HEK293 (cell line): ENCODE measurements around the gene GAL3ST2.

Source experiments
- CTCF ChIA-PET: fragments of 350-600 bp; formaldehyde crosslinking; extraction: SDS; loops from one replicate; lab custom pipeline; 2021; ENCODE audit warnings: antibody characterized with exemption; lab: Yijun Ruan, JAX
- POLR2A ChIA-PET: fragments of 300-600 bp; formaldehyde crosslinking; extraction: SDS; loops from one replicate; lab custom pipeline; 2020; ENCODE audit warnings: antibody characterized with exemption, inconsistent platforms; lab: Yijun Ruan, JAX
- H3K27ac ChIP-seq: fragments of 200-500 bp; sonication (Bioruptor generic); 2 replicates; pipeline ENCODE4 v1.5.1; 2014; ENCODE audit warnings: low read depth, low read length, control low read depth, inconsistent platforms; ENCODE audit errors: extremely low read depth
- H3K36me3 ChIP-seq, 2 experiments: fragments of 200-500 bp in 1 of 2; sonication (Bioruptor generic) in 1 of 2; 1 replicate in 1 of 2; 2 replicates in 1 of 2; pipeline ENCODE4 v1.5.1; 2014 to 2017; ENCODE audit warnings: inconsistent platforms in 2 of 2, low read length in 2 of 2; ENCODE audit not compliant: control insufficient read depth in 2 of 2, insufficient read depth in 1 of 2
- H3K4me1 ChIP-seq: fragments of 200-500 bp; sonication (Bioruptor generic); 2 replicates; pipeline ENCODE4 v1.5.1; 2014; ENCODE audit warnings: mild to moderate bottlenecking, low read length, inconsistent platforms; ENCODE audit not compliant: control insufficient read depth, insufficient read depth
- H3K4me3 ChIP-seq: 2 replicates; pipeline ENCODE4 v1.5.1; 2011; ENCODE audit warnings: low read depth, mild to moderate bottlenecking, control low read depth, low read length, moderate library complexity
- H3K9me3 ChIP-seq: fragments of 200-500 bp; sonication (Bioruptor generic); 2 replicates; pipeline ENCODE4 v1.5.1; 2014; ENCODE audit warnings: low read depth, low read length, inconsistent platforms; ENCODE audit not compliant: control insufficient read depth, insufficient read depth
- FEZF1 ChIP-seq: fragments of 450-650 bp; formaldehyde crosslinking; IDR thresholded peaks from 2 replicates; pipeline ENCODE4 v1.5.1; 2016; ENCODE audit warnings: missing biosample characterization, missing genetic modification characterization
- GLI4 ChIP-seq: fragments of 450-650 bp; formaldehyde crosslinking; IDR thresholded peaks from 2 replicates; pipeline ENCODE4 v1.5.1; 2016; ENCODE audit warnings: missing biosample characterization, missing genetic modification characterization
- HOXD13 ChIP-seq: sonication (generic); formaldehyde crosslinking; IDR thresholded peaks from 2 replicates; pipeline ENCODE4 v1.8.0; 2022; ENCODE audit warnings: missing genetic modification reagents, borderline replicate concordance
- SETDB1 ChIP-seq: IDR thresholded peaks from one replicate; pipeline ENCODE4 v1.6.1; 2017; ENCODE audit warnings: mild to moderate bottlenecking, low read length, moderate library complexity, mixed read lengths; ENCODE audit not compliant: insufficient read length
- ZBTB21 ChIP-seq: fragments of 450-650 bp; formaldehyde crosslinking; IDR thresholded peaks from 2 replicates; pipeline ENCODE4 v1.5.1; 2017; ENCODE audit warnings: missing biosample characterization, missing genetic modification characterization
- ZNF155 ChIP-seq: fragments of 450-650 bp; formaldehyde crosslinking; IDR thresholded peaks from 2 replicates; pipeline ENCODE4 v1.5.1; 2016; ENCODE audit warnings: missing biosample characterization, missing genetic modification characterization
- ZNF26 ChIP-seq: fragments of 450-650 bp; formaldehyde crosslinking; IDR thresholded peaks from 2 replicates; pipeline ENCODE4 v1.5.1; 2016; ENCODE audit warnings: missing biosample characterization, missing genetic modification characterization
- ZNF292 ChIP-seq: fragments of 450-650 bp; formaldehyde crosslinking; IDR thresholded peaks from 2 replicates; pipeline ENCODE4 v1.5.1; 2016; ENCODE audit warnings: low read depth, missing biosample characterization, missing genetic modification characterization, borderline replicate concordance
- ZNF302 ChIP-seq: fragments of 450-650 bp; formaldehyde crosslinking; IDR thresholded peaks from 2 replicates; pipeline ENCODE4 v1.5.1; 2016; ENCODE audit warnings: missing biosample characterization, missing genetic modification characterization, low read depth
- ZNF37A ChIP-seq: fragments of 450-650 bp; IDR thresholded peaks from 2 replicates; pipeline ENCODE4 v1.5.1; 2018; ENCODE audit warnings: missing biosample characterization, missing genetic modification characterization
- ZNF391 ChIP-seq: fragments of 450-650 bp; formaldehyde crosslinking; IDR thresholded peaks from 2 replicates; pipeline ENCODE4 v1.5.1; 2016; ENCODE audit warnings: low read depth, missing biosample characterization, missing genetic modification characterization, borderline replicate concordance
- ZNF529 ChIP-seq: fragments of 450-650 bp; formaldehyde crosslinking; IDR thresholded peaks from 2 replicates; pipeline ENCODE4 v1.5.1; 2017; ENCODE audit warnings: missing genetic modification characterization, missing biosample characterization; ENCODE audit not compliant: insufficient replicate concordance
- ZNF555 ChIP-seq: fragments of 450-650 bp; formaldehyde crosslinking; conservative IDR thresholded peaks from 2 replicates; pipeline ENCODE4 v1.5.1; 2017; ENCODE audit warnings: missing biosample characterization, mild to moderate bottlenecking, missing genetic modification characterization, inconsistent platforms
- ZNF670 ChIP-seq: fragments of 450-650 bp; formaldehyde crosslinking; IDR thresholded peaks from 2 replicates; pipeline ENCODE4 v1.5.1; 2016; ENCODE audit warnings: missing biosample characterization, missing genetic modification characterization, low read depth
- ZNF707 ChIP-seq: fragments of 450-650 bp; formaldehyde crosslinking; IDR thresholded peaks from 2 replicates; pipeline ENCODE4 v1.5.1; 2016; ENCODE audit warnings: missing biosample characterization, missing genetic modification characterization
- TF ChIP-seq, protein P1 (sequence below): fragments of 450-650 bp; formaldehyde crosslinking; IDR thresholded peaks from 2 replicates; pipeline ENCODE4 v1.5.1; 2016; ENCODE audit warnings: missing biosample characterization, missing genetic modification characterization

Gene GAL3ST2

GRCh38 chr2:241728627-241729026 lies 48.0 kb upstream of the GAL3ST2 start:
- TF ChIP-seq, protein P1, sequence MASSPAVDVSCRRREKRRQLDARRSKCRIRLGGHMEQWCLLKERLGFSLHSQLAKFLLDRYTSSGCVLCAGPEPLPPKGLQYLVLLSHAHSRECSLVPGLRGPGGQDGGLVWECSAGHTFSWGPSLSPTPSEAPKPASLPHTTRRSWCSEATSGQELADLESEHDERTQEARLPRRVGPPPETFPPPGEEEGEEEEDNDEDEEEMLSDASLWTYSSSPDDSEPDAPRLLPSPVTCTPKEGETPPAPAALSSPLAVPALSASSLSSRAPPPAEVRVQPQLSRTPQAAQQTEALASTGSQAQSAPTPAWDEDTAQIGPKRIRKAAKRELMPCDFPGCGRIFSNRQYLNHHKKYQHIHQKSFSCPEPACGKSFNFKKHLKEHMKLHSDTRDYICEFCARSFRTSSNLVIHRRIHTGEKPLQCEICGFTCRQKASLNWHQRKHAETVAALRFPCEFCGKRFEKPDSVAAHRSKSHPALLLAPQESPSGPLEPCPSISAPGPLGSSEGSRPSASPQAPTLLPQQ (tag by site-specific recombination) = no peak
- no peak for TF ChIP-seq ZNF555 (tag by site-specific recombination)
- Histone ChIP-seq H3K4me1 (no peaks in the 10 kb centered on the region), H3K27ac (no peak overlapping the region), H3K36me3 (peaks cover 0 to 29% of the 10 kb centered on the region in 2 experiments; a peak in 1 of 3 replicates), H3K9me3 (no peaks in the 10 kb centered on the region), H3K4me3 (no peak overlapping the region)
- POLR2A ChIA-PET = no interaction called here
- CTCF ChIA-PET = no interaction called here

DNA sequence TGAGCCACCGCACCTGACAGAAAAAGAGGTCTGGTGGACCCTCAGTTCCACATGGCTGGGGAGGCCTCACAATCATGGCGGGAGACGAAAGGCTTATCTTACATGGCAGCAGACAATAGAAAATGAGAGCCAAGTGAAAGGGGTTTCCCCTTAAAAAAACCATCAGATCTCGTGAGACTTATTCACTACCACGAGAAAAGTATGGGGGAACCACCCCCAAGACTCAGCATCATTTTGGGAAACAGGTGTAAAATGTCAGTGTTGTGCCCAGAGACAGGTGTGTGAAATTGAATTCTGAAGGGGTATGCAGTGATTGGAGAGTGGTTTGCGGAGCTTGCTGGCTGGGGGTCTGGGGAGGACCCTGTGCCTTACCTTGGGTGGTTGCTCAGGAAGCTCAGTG lies 46.8 kb upstream of the GAL3ST2 start:
- H3K9me3 ChIP-seq = no peaks in the 10 kb centered on the region
- CTCF ChIA-PET = interaction anchor here (1.7 kb wide), 1 partner anchor 28 kb away, joined by 4 read pairs; the partner anchor contains the start of gene ING5
- POLR2A ChIA-PET = no interaction called here
- H3K4me1 ChIP-seq = no peaks in the 10 kb centered on the region
- no peak overlapping the region for H3K4me3 ChIP-seq
- TF ChIP-seq ZNF529 (no peak), GLI4 (no peak), ZNF670 (tag by site-specific recombination) (no peak), ZNF26 (tag by site-specific recombination) (no peak), ZNF391 (no peak), ZNF37A (tag by site-specific recombination) (no peak), ZNF302 (tag by site-specific recombination) (no peak)
- H3K27ac ChIP-seq = no peak overlapping the region
- peaks cover 0 to 19% of the 10 kb centered on the region in 2 experiments; a peak in 1 of 3 replicates for H3K36me3 ChIP-seq

DNA sequence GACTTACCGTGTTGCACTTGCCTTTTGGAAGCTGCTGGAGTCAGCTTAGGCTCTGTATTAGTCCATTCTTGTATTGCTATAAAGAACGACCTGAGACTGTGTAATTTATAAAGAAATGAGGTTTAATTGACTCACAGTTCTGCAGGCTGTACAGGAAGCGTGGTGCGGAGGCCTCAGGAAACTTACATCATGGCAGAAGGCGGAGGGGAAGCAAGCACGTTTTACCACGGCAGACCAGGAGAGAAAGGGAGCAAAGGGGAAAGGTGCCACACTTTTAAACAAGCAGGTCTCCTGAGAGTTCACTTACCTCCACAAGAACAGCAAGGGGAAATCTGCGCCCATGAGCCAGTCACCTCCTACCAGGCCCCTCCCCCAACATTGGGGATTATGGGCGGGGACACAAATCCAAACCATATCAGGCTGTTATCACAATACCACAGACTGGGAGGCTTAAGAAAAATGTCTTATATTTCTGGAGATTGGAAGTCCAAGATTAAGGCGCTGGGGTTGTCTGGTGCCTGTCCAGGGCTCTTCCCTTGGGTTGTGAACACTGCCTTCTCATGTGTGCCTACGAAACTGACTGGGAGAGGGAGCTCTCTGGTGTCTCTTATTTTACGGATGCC lies 45.8 kb upstream of the GAL3ST2 start:
- no peaks in the 10 kb centered on the region for H3K4me1 ChIP-seq
- H3K4me3 ChIP-seq = no peak overlapping the region
- peaks cover 0 to 10% of the 10 kb centered on the region in 2 experiments; a peak in 2 of 3 replicates for H3K36me3 ChIP-seq
- no peak for TF ChIP-seq SETDB1
- no peak for TF ChIP-seq ZNF292 (tag by site-specific recombination)
- TF ChIP-seq HOXD13 (CRISPR knock-in tag) = no peak
- TF ChIP-seq ZNF155 (tag by site-specific recombination) = no peak
- TF ChIP-seq ZBTB21 (tag by site-specific recombination) = no peak
- no peak for TF ChIP-seq ZNF707
- TF ChIP-seq FEZF1 = no peak
- TF ChIP-seq, all 188 proteins: peak for 0
- Histone ChIP-seq H3K9me3 (no peaks in the 10 kb centered on the region), H3K27ac (no peak overlapping the region)
- CTCF ChIA-PET = interaction anchor here (1.1 to 1.7 kb wide), 2 partner anchors 29 to 148 kb away, joined by 3 to 4 read pairs; partner anchors contain the start of gene ING5
- POLR2A ChIA-PET = interaction anchor here (0.6 to 1.5 kb wide), 3 partner anchors 26 to 114 kb away, joined by 3 to 6 read pairs (median 3); partner anchors contain the start of gene ING5
